HUES64 (cell line): ENCODE measurements around the gene SMNDC1.
"Not testable (repeated sequence)": the region's sequence is repeated elsewhere in the genome, so short reads cannot be mapped to it uniquely, and the experiment has no call there.

Source experiments
- H3K27ac ChIP-seq: 2 replicates; pipeline ENCODE4 v1.7.0; 2013; ENCODE audit warnings: low read depth, low read length, inconsistent platforms
- H3K27me3 ChIP-seq: 2 replicates; pipeline ENCODE4 v1.6.1; 2013; ENCODE audit warnings: mild to moderate bottlenecking, low read length; ENCODE audit not compliant: insufficient read depth
- H3K36me3 ChIP-seq: 2 replicates; pipeline ENCODE4 v1.6.1; 2013; ENCODE audit warnings: mild to moderate bottlenecking, low read length; ENCODE audit not compliant: insufficient read depth
- H3K4me1 ChIP-seq: 2 replicates; pipeline ENCODE4 v1.6.1; 2013; ENCODE audit warnings: mild to moderate bottlenecking, low read length, moderate library complexity; ENCODE audit not compliant: insufficient read depth
- H3K4me3 ChIP-seq: 2 replicates; pipeline ENCODE4 v1.5.1; 2013; ENCODE audit warnings: mild to moderate bottlenecking, low read length, moderate library complexity
- H3K9ac ChIP-seq: 2 replicates; pipeline ENCODE4 v1.6.1; 2013; ENCODE audit warnings: mild to moderate bottlenecking, low read depth, low read length
- H3K9me3 ChIP-seq: 2 replicates; pipeline ENCODE4 v1.6.1; 2013; ENCODE audit warnings: low read depth, low read length; ENCODE audit not compliant: insufficient read depth
- WGBS: fragments of 150-250, 120-280 bp; methylation state at CpG from one replicate; pipeline ENCODE4 v1.1.7; 2013; ENCODE audit warnings: missing lambda C conversion rate; 5-methylcytosine and 5-hydroxymethylcytosine counted together

SMNDC1 gene

DNA sequence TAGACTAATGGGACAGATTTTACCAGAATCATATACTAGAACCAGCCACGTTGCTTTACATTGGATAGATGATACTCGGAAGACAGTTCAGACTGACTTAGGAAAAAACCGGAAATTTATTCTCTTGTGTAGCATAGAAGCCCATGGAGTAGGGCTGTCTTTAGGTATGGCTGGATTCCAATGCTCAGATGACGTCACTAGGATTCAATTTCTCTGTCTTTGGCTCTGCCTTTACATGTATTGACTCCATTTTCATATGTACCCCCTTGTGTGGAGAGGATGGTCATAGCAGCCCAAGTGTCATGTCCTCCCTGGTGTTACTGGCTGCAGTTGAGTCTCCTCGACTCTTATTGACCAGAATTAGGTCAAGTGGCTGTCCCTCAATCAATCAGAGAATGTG is 39.2 kb upstream of the SMNDC1 start:
- Histone ChIP-seq H3K27ac (no peak overlapping the region), H3K9me3 (no peaks in the 10 kb centered on the region), H3K27me3 (no peaks in the 10 kb centered on the region), H3K4me3 (no peak overlapping the region), H3K36me3 (no peaks in the 10 kb centered on the region), H3K4me1 (no peaks in the 10 kb centered on the region), H3K9ac (no peak overlapping the region)
- 95% methylated on average over 5 of the region's 5 CpGs for WGBS

DNA sequence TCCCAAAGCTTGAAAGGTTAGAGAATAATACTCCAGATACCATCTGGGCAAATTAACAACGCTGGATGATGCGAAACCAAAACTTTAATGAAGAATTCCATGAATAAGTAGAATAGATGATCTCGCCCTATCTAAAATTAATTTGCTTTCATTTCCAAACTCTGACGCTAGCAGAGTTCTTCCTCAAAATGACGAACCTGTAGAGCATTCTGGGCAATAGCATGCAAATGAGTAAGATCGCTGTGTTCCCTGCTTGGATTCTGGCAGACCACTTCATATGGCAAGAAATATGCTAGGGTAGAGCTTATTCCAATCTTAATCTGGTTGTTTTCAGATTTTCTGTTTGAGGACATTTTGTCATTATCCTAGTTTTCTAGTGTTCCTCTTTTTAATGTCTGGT is 36.1 kb upstream of the SMNDC1 start:
- Histone ChIP-seq H3K9ac (no peak overlapping the region), H3K4me1 (peaks cover 15% of the 10 kb centered on the region), H3K27ac (no peak overlapping the region), H3K4me3 (no peak overlapping the region), H3K36me3 (no peaks in the 10 kb centered on the region), H3K9me3 (no peaks in the 10 kb centered on the region), H3K27me3 (no peaks in the 10 kb centered on the region)
- 95% methylated on average over 6 of the region's 6 CpGs for WGBS

- Histone ChIP-seq H3K4me3 (no peak overlapping the region), H3K27ac (no peak overlapping the region), H3K36me3 (no peaks in the 10 kb centered on the region), H3K27me3 (no peaks in the 10 kb centered on the region), H3K4me1 (peaks cover 20% of the 10 kb centered on the region), H3K9ac (no peak overlapping the region), H3K9me3 (no peaks in the 10 kb centered on the region)
- WGBS: 96% methylated on average over 4 of the region's 4 CpGs
Measured at GRCh38 chr10:110340122-110340521, 35.4 kb upstream of the SMNDC1 start.

- no peaks in the 10 kb centered on the region for H3K36me3 ChIP-seq
- 95% methylated on average over 3 of the region's 3 CpGs for WGBS
- H3K27ac ChIP-seq: no peak overlapping the region
Measured at GRCh38 chr10:110337906-110338305, 33.2 kb upstream of the SMNDC1 start.

DNA sequence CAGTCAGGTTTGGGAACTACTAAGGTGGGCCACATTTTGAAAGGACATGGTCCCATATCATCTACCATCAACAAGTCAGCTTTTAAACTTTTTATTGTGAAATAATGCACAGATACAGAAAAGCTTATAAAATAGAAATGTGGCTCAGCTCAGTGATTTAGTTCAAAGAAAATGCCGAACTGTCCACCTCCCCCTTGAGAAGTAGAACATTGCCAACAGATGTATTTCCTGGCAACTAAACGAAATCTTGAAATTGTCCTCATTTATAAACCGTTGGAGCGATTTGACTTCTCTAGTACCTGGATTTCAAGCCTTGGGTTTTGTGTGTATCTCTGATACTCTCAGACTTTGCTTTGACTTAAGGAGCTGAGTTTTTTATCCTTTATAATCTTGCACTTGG is 32.7 kb upstream of the SMNDC1 start:
- Histone ChIP-seq H3K27ac (no peak overlapping the region), H3K9ac (no peak overlapping the region)
- 95% methylated on average over 4 of the region's 4 CpGs for WGBS

More at GRCh38 chr10:110337906-110338305, 33.2 kb upstream of the SMNDC1 start:
- H3K9me3 ChIP-seq: no peaks in the 10 kb centered on the region
- no peaks in the 10 kb centered on the region for H3K27me3 ChIP-seq
- H3K9ac ChIP-seq: no peak overlapping the region
- H3K4me1 ChIP-seq: peaks cover 20% of the 10 kb centered on the region
- H3K4me3 ChIP-seq: no peak overlapping the region

GRCh38 chr10:110336111-110336721 is 31.5 kb upstream of the SMNDC1 start:
- H3K27ac ChIP-seq: peak overlapping the region; percentile 45
- no peaks in the 10 kb centered on the region for H3K27me3 ChIP-seq
- peaks cover 20% of the 10 kb centered on the region for H3K4me1 ChIP-seq
- peak overlapping the region; percentile 6; the same call in 1 of the 2 replicates for H3K4me3 ChIP-seq
- no peak overlapping the region for H3K9ac ChIP-seq
- peaks cover 3% of the 10 kb centered on the region; the same call in 1 of the 2 replicates for H3K9me3 ChIP-seq
- no peaks in the 10 kb centered on the region for H3K36me3 ChIP-seq
- WGBS: 35% methylated on average over 10 of the region's 10 CpGs

More for the DNA sequence above, 32.7 kb upstream of the SMNDC1 start:
- Histone ChIP-seq H3K9me3 (no peaks in the 10 kb centered on the region), H3K27me3 (no peaks in the 10 kb centered on the region), H3K4me3 (no peak overlapping the region), H3K4me1 (peaks cover 20% of the 10 kb centered on the region), H3K36me3 (no peaks in the 10 kb centered on the region)

- Histone ChIP-seq H3K36me3 (no peaks in the 10 kb centered on the region), H3K4me3 (no peak overlapping the region), H3K4me1 (peaks cover 20% of the 10 kb centered on the region), H3K27ac (peak overlapping the region; percentile 45; the same call in 1 of the 2 replicates), H3K27me3 (no peaks in the 10 kb centered on the region), H3K9ac (no peak overlapping the region), H3K9me3 (peaks cover 10% of the 10 kb centered on the region)
- 75% methylated on average over 7 of the region's 7 CpGs for WGBS
Measured at GRCh38 chr10:110335314-110336064, 30.8 kb upstream of the SMNDC1 start.

DNA sequence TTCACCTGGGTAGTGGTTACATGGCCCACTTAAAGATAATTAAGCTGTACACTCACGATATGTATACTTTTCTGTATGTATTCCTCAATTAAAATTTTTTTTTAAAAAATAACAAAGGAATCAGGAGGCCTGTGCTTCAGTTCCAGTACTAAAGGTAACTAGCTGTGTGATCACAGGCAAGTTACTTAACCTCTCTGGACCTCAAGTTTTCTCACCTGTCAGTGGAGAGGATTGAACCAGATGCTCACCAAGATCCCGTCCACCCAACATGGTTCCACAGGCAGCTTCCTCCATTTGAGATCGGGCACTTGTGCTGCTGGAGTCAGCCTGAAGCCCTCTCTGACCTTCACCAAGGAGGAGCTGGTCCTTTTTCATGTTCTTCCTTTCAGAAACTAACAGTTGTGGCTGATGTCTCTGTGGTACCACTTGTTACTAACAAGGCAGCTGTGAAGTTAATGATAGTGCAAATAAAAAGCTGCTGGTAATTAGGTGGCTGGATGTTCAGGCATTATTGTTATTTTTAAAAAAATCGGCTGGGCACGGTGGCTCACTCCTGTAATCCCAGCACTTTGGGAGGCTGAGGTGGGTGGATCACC is 29.4 kb upstream of the SMNDC1 start:
- Histone ChIP-seq H3K9me3 (peaks cover 21% of the 10 kb centered on the region), H3K36me3 (no peaks in the 10 kb centered on the region), H3K4me3 (no peak overlapping the region), H3K27ac (no peak overlapping the region), H3K9ac (no peak overlapping the region), H3K27me3 (no peaks in the 10 kb centered on the region), H3K4me1 (peaks cover 20% of the 10 kb centered on the region)
- WGBS: 83% methylated on average over 4 of the region's 5 CpGs

DNA sequence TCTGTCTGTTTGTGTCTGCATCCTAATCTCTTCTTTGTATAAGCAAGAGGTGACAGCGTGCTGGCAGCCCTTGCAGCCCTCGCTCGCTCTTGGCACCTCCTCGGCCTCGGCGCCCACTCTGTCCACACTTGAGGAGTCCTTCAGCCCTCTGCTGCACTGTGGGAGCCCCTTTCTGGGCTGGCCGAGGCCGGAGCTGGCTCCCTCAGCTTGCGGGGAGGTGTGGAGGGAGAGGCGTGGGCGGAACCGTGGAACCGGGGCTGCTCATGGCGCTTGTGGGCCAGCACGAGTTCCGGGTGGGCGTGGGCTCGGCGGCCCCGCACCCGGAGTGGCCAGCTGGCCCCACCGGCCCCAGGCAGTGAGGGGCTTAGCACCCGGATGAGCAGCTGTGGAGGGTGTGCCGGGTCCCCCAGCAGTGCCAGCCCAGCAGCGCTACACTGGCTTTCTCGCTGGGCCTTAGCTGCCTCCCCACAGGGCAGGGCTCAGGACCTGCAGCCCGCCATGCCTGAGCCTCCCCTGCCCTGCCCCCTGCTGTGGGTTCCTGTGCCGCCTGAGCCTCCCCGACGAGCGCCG is 26.6 kb upstream of the SMNDC1 start:
- H3K27me3 ChIP-seq, H3K27ac ChIP-seq, H3K4me3 ChIP-seq, H3K36me3 ChIP-seq, H3K4me1 ChIP-seq, H3K9ac ChIP-seq: not testable (repeated sequence)
- 95% methylated on average over 32 of the region's 32 CpGs for WGBS
- H3K9me3 ChIP-seq: peaks cover 28% of the 10 kb centered on the region

DNA sequence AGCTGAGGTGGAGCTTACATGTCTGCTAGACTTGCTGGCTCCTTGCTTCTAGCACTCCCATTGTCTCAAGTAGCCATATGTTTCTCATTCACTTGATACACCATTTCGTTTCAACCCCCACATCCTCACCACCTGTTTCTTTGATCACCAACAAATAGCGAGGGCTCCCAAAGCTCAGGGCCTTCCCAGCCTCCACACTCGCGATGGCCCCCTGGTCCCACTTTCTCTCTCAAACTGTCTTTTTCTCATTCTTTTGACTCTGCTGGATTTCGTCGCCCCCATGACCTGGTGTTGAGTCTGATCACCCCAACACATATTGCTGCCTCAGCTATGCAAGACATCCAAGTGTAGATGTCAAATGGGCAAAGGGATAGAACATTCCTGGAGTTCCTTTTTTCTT is 26.0 kb upstream of the SMNDC1 start:
- whole genome bisulfite sequencing: 94% methylated on average over 6 of the region's 6 CpGs
- Histone ChIP-seq H3K27ac (no peak overlapping the region), H3K4me1 (peaks cover 3% of the 10 kb centered on the region), H3K4me3 (no peak overlapping the region), H3K9me3 (peaks cover 28% of the 10 kb centered on the region), H3K27me3 (no peaks in the 10 kb centered on the region), H3K36me3 (no peaks in the 10 kb centered on the region), H3K9ac (no peak overlapping the region)

DNA sequence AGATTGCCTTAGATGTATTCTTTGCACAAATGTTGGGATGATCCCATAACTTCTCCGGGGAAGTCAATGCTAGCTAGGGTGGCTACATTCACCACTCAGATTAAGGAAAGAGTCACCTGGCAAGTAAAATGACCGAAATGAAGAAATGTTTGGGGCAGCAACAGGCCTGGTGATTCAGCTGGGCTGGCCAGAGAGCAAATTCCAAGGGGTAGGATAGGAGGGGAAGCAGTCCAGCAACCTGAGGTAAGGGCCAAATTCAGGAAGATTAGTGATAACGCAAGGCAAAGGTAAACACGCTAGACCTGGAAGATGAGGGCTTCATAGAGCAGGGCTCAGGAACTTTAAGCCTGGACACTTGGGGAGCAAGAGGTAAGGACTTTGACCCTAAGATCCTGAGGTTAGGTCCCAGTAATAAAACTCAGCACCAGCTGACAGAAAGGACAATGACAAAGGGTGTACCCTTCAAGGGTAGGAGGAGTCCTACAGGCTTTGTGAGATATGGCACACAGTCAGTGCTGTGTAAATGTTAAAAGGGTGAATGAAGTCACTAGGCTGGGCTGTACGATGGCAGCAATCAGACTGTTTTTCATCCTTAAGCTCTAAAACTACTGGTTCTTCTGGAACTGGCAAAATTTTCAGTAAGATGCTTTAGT is 22.7 kb upstream of the SMNDC1 start:
- H3K27ac ChIP-seq: no peak overlapping the region
- no peak overlapping the region for H3K9ac ChIP-seq
- peaks cover 28% of the 10 kb centered on the region for H3K9me3 ChIP-seq
- H3K4me1 ChIP-seq: no peaks in the 10 kb centered on the region
- H3K27me3 ChIP-seq: no peaks in the 10 kb centered on the region
- H3K36me3 ChIP-seq: no peaks in the 10 kb centered on the region
- WGBS: 92% methylated on average over 5 of the region's 5 CpGs
- H3K4me3 ChIP-seq: no peak overlapping the region
